NCI-H748 treated with DMSO at 0.1 percent for 48 hours (cell line): ENCODE data around the gene PLEKHN1.
A peak's percentile ranks its signal among the peaks of the same experiment; 100 is the strongest.
"Not testable (repeated sequence)": the region's sequence is repeated elsewhere in the genome, so short reads cannot be mapped to it uniquely, and the experiment has no call there.

ENCODE experiments used
- DNase-seq: peaks from one replicate; lab custom pipeline; 2025; lab: John Stamatoyannopoulos, UW

The PLEKHN1 gene

DNA sequence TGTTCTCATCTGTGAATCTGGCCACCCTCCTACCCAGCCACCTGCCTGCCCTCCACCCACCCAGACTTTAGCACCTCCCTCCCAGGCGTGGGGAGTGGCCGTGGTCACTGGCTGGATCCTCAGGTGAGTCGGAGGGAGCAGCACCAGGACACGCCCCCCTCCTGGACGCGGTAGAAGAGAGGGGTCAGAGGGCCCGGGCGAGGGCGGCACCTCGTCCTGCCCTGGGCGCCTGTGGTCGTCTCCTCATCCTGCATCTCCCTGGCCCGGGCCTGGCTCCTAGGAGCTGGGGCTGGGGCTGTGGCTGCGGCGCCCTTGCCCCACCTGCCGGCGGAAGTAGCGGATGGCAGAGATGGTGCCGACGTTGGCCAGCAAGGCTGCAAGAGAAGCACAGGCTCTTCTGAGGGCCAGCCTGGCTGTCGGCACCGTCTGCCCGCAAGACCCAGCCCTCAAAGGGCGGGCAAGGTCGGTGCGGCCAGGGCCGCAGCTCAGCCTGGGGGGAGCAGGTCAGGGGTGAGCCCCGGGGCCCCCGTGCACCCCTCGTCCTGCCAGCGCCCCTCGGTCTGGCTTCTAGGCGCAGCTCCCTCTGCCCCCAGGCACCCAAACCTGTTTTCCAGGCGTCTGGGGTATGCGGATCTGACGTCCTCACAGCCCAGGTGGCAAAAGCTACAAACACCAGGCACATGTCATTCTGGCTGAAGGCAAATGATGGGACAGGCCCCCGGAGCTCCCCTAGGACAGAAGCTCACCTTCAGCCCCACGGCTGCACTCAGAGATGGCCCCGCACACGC, 9.8 kb downstream of the PLEKHN1 start:
- peak; percentile 47 for DNase-seq

DNA sequence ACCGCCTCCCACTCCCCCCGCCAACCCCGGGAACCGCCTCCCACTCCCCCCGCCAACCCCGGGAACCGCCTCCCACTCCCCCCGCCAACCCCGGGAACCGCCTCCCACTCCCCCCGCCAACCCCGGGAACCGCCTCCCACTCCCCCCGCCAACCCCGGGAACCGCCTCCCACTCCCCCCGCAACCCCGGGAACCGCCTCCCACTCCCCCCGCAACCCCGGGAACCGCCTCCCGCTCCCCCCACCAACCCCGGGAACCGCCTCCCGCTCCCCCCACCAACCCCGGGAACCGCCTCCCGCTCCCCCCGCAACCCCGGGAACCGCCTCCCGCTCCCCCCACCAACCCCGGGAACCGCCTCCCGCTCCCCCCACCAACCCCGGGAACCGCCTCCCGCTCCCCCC, 10.5 kb downstream of the PLEKHN1 start:
- not testable (repeated sequence) for DNase-seq

DNA sequence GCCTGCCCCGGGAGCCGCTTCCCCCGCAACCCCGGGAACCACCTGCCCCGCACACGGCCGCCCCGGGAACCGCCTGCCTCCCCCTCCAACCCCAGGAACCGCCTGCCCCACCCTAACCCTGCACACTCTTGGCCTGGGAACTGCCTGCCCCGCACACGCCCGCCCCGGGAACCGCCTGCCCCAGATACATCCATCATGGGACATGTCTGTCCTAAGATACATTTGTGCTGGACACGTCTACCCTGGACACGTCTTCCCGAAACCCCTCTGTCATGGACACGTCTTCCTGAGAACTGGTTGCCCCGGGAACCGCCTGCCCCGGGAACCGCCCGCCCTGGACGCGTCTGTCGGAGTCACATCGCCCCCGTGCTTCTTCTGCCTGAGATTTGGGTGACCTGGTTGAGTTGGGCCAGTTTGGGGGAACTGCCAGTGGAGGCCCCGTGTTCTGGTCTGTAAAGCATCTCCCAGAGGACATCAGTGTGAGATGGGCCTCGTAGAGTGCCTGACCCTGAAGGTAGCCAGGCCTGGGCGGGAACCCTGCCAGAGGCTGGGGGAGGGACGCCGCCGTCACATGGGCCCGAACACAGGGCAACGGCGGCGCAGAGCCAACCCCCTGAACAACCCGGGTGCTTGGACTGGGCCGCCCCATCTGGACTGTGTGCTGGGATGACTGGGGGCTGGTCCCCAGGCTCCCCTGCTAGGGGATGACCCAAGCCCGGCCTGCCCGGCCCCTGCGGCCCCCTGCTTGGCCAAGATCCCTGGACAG, 12.0 kb downstream of the PLEKHN1 start:
- no peak for DNase-seq

DNA sequence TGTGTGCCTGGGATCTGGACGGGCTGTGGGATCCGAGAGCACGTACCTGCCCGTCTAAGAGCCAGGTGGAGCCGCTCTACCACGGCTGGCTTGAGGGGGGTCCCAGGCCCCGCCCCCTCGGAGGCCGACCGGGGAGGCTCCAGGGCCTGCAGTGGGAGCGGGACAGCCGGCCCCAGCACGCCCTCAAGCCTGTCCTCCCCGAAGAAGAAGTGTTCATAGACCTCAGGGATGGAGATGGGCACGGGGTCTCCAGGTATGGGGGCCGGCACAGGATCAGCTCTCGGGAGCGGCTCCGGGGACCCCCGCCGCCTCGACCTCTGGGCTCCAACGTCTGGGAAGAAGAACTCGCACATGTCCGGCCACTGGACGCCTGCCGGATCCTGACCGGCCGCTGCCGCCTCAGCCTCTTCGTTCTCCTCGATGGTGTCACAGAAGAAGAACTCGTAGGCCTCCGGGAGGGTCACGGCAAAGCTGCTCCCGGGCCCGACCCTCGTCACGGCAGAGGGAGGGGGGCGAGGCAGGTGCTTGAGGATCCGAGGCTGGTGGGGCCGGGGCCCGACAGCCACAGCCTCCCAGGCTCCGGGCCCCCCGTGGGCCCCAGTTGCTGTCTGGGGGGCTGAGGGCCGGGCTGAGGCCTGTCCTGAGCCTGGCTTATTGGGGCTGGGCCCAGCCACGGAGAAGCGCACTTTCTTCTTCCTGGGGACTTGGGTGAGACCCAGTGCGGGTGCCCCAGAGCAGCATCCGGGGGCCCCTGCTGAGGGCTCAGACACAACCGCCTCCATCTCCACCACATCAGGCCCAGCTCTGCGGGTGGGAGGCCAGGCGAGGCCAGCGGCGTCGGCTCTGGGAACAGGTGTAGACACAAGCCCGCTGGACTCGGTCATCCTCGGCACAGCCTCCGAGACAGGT, 12.8 kb downstream of the PLEKHN1 start:
- DNase-seq = no peak

DNA sequence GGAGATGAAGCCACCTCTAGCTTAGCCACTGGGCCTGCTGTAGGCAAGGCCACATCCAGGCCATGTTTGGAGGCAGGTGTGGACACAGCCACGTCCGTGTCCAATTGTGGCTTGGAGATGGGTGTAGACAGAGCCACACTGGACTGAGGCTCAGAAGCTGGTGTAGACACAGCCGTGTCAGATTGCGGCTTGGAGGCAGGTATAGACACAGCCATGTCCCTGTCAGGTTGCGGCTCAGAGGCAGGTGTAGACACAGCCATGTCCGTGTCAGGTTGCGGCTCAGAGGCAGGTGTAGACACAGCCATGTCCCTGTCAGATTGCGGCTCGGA, 13.4 kb downstream of the PLEKHN1 start:
- DNase-seq = no peak

- DNase-seq = no peak
Observed at GRCh38 chr1:980137-980571, 13.9 kb downstream of the PLEKHN1 start.

GRCh38 chr1:980602-981395, 14.5 kb downstream of the PLEKHN1 start:
- DNase-seq = no peak

DNA sequence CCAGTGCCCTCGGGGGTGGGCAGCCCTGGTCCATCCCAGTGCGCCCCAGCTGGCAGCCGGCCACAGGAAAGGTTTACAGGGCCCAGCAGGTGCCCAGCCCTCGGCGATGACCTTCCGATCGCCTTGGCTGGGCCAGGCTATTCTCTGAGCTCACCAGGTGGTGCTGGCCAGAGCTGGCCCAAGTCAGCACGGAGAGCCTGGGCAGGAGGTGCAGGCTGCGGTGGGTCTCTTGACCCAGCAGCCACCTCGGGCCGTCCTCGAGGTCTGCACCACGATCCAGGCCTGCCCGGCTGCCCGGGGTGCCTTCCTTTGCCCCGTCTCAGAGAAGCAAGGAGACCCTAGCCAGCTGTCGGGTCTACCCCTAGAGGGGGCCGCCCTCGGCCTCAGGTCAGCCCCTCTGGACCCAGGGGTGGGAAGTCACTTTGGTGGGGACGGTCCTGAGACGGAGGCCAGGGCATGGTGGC, 15.2 kb downstream of the PLEKHN1 start:
- DNase-seq = no peak

DNA sequence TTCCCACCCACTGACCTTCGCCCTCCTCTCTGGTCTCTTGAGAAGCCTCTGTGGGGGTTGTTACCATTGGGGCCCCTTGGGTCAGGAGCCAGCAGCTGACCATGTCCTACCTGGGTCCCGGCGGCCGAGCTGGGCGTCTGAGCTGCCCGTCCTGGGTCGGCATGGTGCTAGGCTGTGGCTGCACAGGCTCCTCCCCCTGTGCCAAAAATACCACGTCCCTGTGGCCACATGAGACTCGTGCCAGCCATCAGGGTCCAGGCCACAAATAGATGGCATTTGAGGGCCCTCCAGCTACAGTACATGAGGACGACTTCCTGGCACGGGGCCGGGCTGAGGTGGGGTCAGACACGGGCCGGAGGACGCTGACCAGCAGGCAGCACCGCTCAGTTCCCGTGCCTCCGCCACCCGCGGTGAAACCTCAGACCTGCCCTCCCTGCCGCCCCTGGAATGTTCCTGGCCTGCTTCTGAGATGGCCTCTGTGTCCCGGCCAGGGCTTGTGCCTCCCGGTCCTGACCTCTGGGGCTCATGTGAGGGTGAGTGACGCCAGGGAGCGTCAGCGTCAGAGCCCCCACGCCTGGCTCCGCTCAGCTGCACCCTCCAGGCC, 15.8 kb downstream of the PLEKHN1 start, which contains the start of gene PERM1:
Gene PERM1, minus strand, starts transcription at position 139 of the 604 bp plus-strand sequence. CDS start 1,064 bp downstream, outside the sequence.
- no peak for DNase-seq

DNA sequence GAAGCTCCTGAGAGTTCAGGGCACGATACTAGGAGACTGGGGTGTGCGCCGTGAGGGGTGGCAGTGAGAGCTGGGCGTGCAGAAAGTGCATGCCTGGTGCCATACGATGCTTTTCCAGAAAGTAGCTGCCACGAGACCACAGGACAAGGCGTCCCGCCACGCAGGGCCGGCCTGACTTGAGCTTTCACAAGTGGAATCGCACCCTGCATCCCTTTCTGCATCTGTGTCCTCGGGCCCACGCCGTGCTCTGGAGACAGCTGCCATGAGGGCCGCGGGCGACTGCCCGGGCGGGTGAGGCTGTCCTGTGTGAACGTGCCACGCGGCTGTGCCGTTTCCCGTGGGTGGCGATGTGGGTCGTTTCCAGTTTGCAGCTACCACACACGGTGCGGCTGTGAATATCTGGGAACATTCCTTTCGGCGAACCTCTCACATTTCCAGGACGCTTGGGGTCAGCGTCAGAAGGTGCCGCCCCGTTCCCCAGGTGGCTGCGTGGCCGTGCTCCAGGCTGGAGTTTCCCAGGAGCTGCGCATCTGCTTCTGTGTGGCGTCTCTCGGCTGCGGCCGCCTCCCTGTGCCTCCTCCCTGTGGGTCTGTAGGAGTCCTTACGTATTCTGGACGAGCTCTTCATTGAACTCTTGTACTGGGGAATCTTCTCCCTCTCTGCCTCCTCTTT, 16.6 kb downstream of the PLEKHN1 start:
- DNase-seq = no peak

DNA sequence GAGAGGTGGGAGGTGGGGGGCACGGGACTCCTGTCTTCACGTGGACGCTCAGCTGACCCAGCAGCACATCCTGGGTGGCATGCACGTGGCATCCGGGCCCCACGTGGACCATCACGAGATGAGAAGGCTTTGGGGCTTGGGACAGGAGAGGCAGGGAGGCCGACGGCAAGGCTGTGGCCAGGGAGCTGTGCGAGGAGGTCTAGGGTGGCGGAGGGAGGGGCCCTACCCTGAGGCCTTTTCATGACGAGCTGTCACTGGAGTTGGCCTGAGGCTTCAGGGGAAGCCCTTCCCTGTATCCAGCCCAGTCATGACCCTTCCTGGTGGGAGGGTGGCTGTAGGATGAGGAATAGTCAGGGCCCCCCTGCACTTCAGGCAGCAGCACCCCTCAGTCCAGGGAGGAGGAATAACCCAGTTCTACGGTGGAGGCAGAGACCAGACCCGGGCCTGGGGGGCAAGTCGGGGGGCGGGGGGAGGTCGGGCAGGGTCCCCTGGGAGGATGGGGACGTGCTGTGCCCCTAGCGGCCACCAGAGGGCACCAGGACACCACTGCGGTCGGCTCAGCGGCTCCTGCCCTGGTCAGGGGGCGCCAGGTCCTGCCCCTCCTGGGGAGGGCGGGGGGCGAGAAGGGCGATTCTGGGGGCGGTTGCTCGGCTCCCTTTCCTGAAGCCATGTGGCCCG, 17.7 kb downstream of the PLEKHN1 start:
- no peak for DNase-seq

GRCh38 chr1:984476-984814, 18.2 kb downstream of the PLEKHN1 start:
- DNase-seq = no peak

GRCh38 chr1:985126-985525, 18.8 kb downstream of the PLEKHN1 start:
- DNase-seq = no peak

DNA sequence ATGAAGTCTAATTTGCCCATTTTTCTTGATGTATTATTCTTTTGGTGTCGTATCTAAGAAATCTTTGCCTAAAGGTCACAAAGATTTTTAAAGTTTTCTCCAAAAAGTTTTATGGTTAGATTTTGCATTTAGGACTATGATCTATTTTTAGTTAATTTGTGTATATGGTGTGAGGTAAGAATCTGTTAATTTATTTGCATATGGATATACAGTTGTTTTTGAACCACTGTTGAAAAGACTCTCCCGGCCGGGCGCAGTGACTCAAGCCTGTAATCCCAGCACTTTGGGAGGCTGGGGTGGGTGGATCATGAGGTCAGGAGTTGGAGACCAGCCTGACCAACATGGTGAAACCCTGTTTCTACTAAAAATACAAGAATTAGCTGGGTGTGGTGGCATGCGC, 21.8 kb downstream of the PLEKHN1 start:
- DNase-seq = not testable (repeated sequence)

- DNase-seq = not testable (repeated sequence)
Observed at GRCh38 chr1:991275-991674, 25.0 kb downstream of the PLEKHN1 start.

DNA sequence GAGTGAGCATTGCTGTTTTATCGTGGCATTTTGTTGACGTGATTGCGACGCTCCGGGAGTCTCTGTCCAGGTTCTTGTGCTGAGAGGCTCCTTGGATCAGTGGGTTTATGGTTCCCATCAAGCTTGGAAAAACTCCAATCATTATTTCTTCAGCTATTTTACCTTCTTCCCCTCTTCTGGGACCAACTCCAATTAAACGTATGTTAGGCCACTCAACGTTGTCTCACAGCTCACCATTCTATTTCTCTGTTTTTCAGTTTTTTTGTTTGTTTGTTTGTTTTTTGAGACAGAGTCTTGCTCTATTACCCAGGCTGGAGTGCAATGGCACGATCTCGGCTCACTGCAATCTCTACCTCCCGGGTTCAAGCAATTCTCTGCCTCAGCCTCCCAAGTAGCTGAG, 25.6 kb downstream of the PLEKHN1 start:
- DNase-seq = no peak

DNA sequence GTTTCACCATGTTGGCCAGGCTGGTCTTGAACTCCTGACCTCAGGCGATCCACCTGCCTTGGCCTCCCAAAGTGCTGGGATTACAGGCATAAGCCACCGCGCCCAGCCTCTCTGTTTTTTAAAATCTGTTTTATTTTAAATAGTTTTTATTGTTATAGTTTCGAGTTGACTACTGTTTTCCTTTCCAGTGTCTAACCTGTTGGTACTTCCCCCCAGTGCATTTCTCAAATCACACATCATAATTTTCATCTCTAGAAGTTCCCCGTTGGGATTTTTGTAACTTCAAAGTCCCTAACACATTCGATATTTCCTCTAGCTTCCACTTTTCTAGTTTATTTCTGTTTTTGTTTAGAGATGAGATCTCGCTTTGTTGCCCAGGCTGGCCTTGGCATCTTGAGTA, 26.1 kb downstream of the PLEKHN1 start:
- DNase-seq = no peak

DNA sequence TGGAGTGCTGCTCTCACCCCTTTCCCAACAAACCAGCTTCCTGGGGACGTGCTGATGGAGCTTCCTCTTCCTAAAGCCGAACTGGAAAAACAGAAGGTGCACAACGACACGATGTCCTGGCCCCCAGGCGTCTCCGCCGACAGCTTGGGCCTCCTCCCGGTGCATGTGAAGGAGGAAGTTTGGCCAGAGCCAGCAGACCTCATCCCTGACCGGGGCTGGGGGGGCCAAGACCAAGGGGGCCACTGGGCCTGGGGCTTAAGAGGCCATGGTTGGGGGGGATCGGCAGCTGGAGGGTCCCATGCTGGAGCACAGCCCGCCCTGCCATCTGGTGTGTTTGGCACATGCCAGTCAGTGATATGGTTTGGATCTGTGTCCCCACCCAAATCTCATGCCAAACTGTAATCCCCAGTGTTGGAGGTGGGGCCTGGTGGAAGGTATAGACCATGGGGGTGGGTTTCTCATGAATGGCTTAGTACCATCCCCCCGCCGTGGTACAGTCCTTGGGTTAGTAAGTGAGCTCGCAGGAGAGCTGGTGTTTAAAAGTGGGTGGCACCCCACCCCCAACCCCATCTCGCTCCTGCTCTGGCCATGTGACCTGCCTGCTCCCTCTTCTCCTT, 27.2 kb downstream of the PLEKHN1 start:
- DNase-seq = no peak

- not testable (repeated sequence) for DNase-seq
Observed at GRCh38 chr1:994546-994945, 28.3 kb downstream of the PLEKHN1 start.
